ENCODE results near the gene ROBO1.
"Not testable (repeated sequence)": the region's sequence is repeated elsewhere in the genome, so short reads cannot be mapped to it uniquely, and the experiment has no call there.

ROBO1 gene

GRCh38 chr3:78732893-78733292 is 1034.9 kb downstream of the ROBO1 start:
- no peak for DNase-seq (ENCODE audit: low read depth)

GRCh38 chr3:78732471-78732870 is 1035.3 kb downstream of the ROBO1 start:
- no peak for DNase-seq (ENCODE audit: low read depth)

GRCh38 chr3:78729946-78730345 is 1037.9 kb downstream of the ROBO1 start:
- no peak for DNase-seq (ENCODE audit: low read depth)

GRCh38 chr3:78728406-78729145 is 1039.2 kb downstream of the ROBO1 start:
- no peak for DNase-seq (ENCODE audit: low read depth)

- no peak for DNase-seq (ENCODE audit: low read depth)
Measured at GRCh38 chr3:78726545-78726944, 1041.3 kb downstream of the ROBO1 start.

GRCh38 chr3:78725703-78726246 is 1042.0 kb downstream of the ROBO1 start:
- DNase-seq (ENCODE audit: low read depth): no peak

- DNase-seq (ENCODE audit: low read depth): no peak
Measured at GRCh38 chr3:78724859-78725258, 1042.9 kb downstream of the ROBO1 start.

- DNase-seq (ENCODE audit: low read depth): not testable (repeated sequence)
Measured at GRCh38 chr3:78724364-78724763, 1043.4 kb downstream of the ROBO1 start.

GRCh38 chr3:78721771-78722543 is 1045.8 kb downstream of the ROBO1 start:
- no peak for DNase-seq (ENCODE audit: low read depth)

GRCh38 chr3:78718707-78719106 is 1049.1 kb downstream of the ROBO1 start:
- DNase-seq (ENCODE audit: low read depth): no peak

GRCh38 chr3:78717041-78717440 is 1050.8 kb downstream of the ROBO1 start:
- DNase-seq (ENCODE audit: low read depth): no peak

GRCh38 chr3:78712941-78713340 is 1054.9 kb downstream of the ROBO1 start:
- no peak for DNase-seq (ENCODE audit: low read depth)

- DNase-seq (ENCODE audit: low read depth): no peak
Measured at GRCh38 chr3:78712270-78712669, 1055.5 kb downstream of the ROBO1 start.

GRCh38 chr3:78708565-78709073 is 1059.2 kb downstream of the ROBO1 start:
- no peak for DNase-seq (ENCODE audit: low read depth)

GRCh38 chr3:78707609-78708008 is 1060.2 kb downstream of the ROBO1 start:
- DNase-seq (ENCODE audit: low read depth): no peak

GRCh38 chr3:78706906-78707523 is 1060.8 kb downstream of the ROBO1 start:
- no peak for DNase-seq (ENCODE audit: low read depth)

GRCh38 chr3:78703944-78704343 is 1063.9 kb downstream of the ROBO1 start:
- DNase-seq (ENCODE audit: low read depth): no peak

- no peak for DNase-seq (ENCODE audit: low read depth)
Measured at GRCh38 chr3:78701537-78701936, 1066.3 kb downstream of the ROBO1 start.

GRCh38 chr3:78698431-78698830 is 1069.4 kb downstream of the ROBO1 start:
- no peak for DNase-seq (ENCODE audit: low read depth)

- no peak for DNase-seq (ENCODE audit: low read depth)
Measured at GRCh38 chr3:78697426-78697825, 1070.4 kb downstream of the ROBO1 start.

- no peak for DNase-seq (ENCODE audit: low read depth)
Measured at GRCh38 chr3:78690766-78691165, 1077.0 kb downstream of the ROBO1 start.

GRCh38 chr3:78689378-78689777 is 1078.4 kb downstream of the ROBO1 start:
- DNase-seq (ENCODE audit: low read depth): no peak

GRCh38 chr3:78687520-78687919 is 1080.3 kb downstream of the ROBO1 start:
- DNase-seq (ENCODE audit: low read depth): no peak
